Common myeloid progenitor, CD34-positive (primary cell): ENCODE results near the gene SLX4IP.

Experiments
- CTCF ChIA-PET: fragments of 350-600 bp; sonication (Branson Sonifier 250); formaldehyde crosslinking; loops from one replicate; lab custom pipeline; 2021; ENCODE audit warnings: antibody characterized with exemption; lab: Charles Lee
- POLR2A ChIA-PET: fragments of 350-600 bp; sonication (Branson Sonifier 250); formaldehyde crosslinking; loops from one replicate; lab custom pipeline; 2021; ENCODE audit warnings: antibody characterized with exemption; lab: Charles Lee
- DNase-seq, 3 donors: peaks; one replicate each; pipeline versions ENCODE4 v3.0.0 to v3.0.0-alpha.2; 2013
- H3K27ac ChIP-seq, 2 experiments: 1 replicate in 1 of 2; 2 replicates in 1 of 2; pipeline ENCODE4 v1.7.0; 2013; ENCODE audit warnings: inconsistent platforms in 2 of 2, low read length in 2 of 2, mild to moderate bottlenecking in 2 of 2, low read depth in 1 of 2, moderate library complexity in 1 of 2; ENCODE audit not compliant: severe bottlenecking in 2 of 2, insufficient read depth in 1 of 2, poor library complexity in 1 of 2
- H3K27me3 ChIP-seq, 5 experiments: replicated peaks in 2 of 5; 1 replicate in 3 of 5; 2 replicates in 2 of 5; pipeline versions ENCODE4 v1.6.1 to v1.7.0; 2013; ENCODE audit warnings: low read length in 4 of 5, mild to moderate bottlenecking in 2 of 5, moderate library complexity in 2 of 5, inconsistent platforms in 1 of 5; ENCODE audit not compliant: insufficient read depth in 5 of 5, control insufficient read depth in 4 of 5
- H3K36me3 ChIP-seq, 4 experiments: 1 replicate in 2 of 4; 2 replicates in 2 of 4; pipeline versions ENCODE4 v1.6.1 to v1.7.0; 2013; ENCODE audit warnings: low read length in 3 of 4, control low read depth in 1 of 4, mild to moderate bottlenecking in 1 of 4; ENCODE audit not compliant: control insufficient read depth in 4 of 4, insufficient read depth in 4 of 4
- H3K4me1 ChIP-seq, 4 experiments: 1 replicate in 3 of 4; 2 replicates in 1 of 4; pipeline versions ENCODE4 v1.6.1 to v1.7.1; 2013; ENCODE audit warnings: low read length in 3 of 4, mild to moderate bottlenecking in 3 of 4, control low read depth in 1 of 4, inconsistent platforms in 1 of 4, moderate library complexity in 1 of 4; ENCODE audit not compliant: control insufficient read depth in 4 of 4, insufficient read depth in 4 of 4; ENCODE audit errors: control extremely low read depth in 1 of 4
- H3K4me3 ChIP-seq, 7 experiments: 1 replicate in 4 of 7; 2 replicates in 3 of 7; pipeline versions ENCODE4 v1.5.1 to v1.7.0; 2013; ENCODE audit warnings: mild to moderate bottlenecking in 7 of 7, low read length in 6 of 7, moderate library complexity in 6 of 7, inconsistent platforms in 2 of 7, low read depth in 2 of 7, control low read depth in 1 of 7; ENCODE audit not compliant: insufficient read depth in 4 of 7, control insufficient read depth in 1 of 7; ENCODE audit errors: extremely low read depth in 1 of 7
- H3K9me3 ChIP-seq, 5 experiments: 1 replicate in 4 of 5; 2 replicates in 1 of 5; pipeline versions ENCODE4 v1.6.1 to v1.7.1; 2013; ENCODE audit warnings: low read length in 4 of 5, mild to moderate bottlenecking in 2 of 5, inconsistent platforms in 1 of 5, low read depth in 1 of 5, moderate library complexity in 1 of 5; ENCODE audit not compliant: control insufficient read depth in 4 of 5, insufficient read depth in 2 of 5; ENCODE audit errors: control extremely low read depth in 1 of 5
- WGBS: methylation state at CpG from one replicate; pipeline ENCODE4 v1.1.5; 2013; ENCODE audit not compliant: insufficient coverage; 5-methylcytosine and 5-hydroxymethylcytosine counted together

SLX4IP gene

DNA sequence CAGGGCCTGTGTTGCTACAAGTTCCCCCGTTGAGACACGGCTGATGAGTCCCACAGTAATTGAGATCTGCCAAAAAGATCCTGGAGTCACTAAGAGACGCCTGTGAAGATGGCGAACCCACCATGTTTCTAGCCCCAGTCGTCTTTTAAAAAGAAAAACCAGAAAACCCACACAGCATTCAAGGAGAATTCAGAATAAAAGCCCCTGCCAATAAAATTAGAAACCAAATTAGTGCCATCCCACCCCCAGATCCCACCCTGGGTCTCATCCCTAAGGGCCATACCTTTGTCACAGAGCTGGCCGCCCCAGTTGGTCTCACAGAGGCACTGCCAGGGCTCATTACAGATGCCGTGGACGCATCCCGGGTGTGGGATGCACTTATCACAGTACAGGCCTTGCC is 217.1 kb downstream of the SLX4IP start:
- H3K27ac ChIP-seq = no peak overlapping the region
- POLR2A ChIA-PET = no interaction called here
- CTCF ChIA-PET = no interaction called here
- DNase-seq = no peak
- whole genome bisulfite sequencing = 96% methylated on average over 9 of the region's 9 CpGs
- H3K27me3 ChIP-seq = no peaks in the 10 kb centered on the region
- H3K9me3 ChIP-seq = no peaks in the 10 kb centered on the region
- H3K4me3 ChIP-seq = no peak overlapping the region
- H3K4me1 ChIP-seq = peaks cover 0 to 13% (median 5%) of the 10 kb centered on the region in 4 experiments
- peaks cover 0 to 53% (median 12%) of the 10 kb centered on the region in 4 experiments for H3K36me3 ChIP-seq

GRCh38 chr20:10652660-10653261 is 217.7 kb downstream of the SLX4IP start:
- WGBS = 85% methylated on average over 8 of the region's 9 CpGs
- no peak overlapping the region for H3K4me3 ChIP-seq
- no peak overlapping the region for H3K27ac ChIP-seq
- no peaks in the 10 kb centered on the region for H3K9me3 ChIP-seq
- DNase-seq = no peak
- H3K27me3 ChIP-seq = no peaks in the 10 kb centered on the region
- H3K4me1 ChIP-seq = peaks cover 0 to 13% (median 5%) of the 10 kb centered on the region in 4 experiments
- ChIA-PET POLR2A (no interaction called here), CTCF (no interaction called here)
- H3K36me3 ChIP-seq = peaks cover 0 to 52% (median 11%) of the 10 kb centered on the region in 4 experiments

DNA sequence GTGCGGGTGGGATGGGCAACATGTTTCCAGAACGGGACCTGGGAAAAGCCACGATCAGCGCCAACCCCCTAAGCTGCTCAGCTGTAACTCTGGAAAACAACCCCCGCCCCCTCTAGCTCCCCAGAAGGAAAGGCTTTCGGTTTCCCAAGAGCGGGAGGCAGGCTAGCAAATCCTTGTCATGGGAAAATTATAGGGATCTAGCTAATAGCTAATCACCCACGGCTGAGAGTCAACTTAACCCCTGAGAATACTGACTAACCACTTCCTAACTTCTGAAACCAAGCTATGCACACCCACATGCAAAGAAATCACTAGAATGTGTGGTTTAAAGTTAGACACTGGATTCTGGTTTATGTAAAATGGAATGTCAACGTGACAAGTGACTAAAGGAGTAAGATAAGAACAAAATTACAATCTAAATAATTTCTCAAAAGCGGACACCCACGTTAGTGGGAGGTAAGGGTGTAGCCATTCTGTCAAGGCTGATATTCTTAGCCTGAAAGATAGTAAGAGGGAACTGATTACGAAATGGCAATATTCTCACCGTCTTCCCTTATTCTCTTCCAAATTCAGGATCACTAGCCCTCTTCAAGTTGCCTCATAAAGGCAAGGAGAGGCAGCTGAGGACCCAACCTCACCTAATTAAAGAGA is 218.6 kb downstream of the SLX4IP start:
- CTCF ChIA-PET = no interaction called here
- Histone ChIP-seq H3K9me3 (no peaks in the 10 kb centered on the region), H3K4me3 (no peak overlapping the region), H3K27ac (no peak overlapping the region), H3K4me1 (peaks cover 0 to 13% (median 5%) of the 10 kb centered on the region in 4 experiments), H3K27me3 (no peaks in the 10 kb centered on the region), H3K36me3 (peaks cover 0 to 50% (median 6%) of the 10 kb centered on the region in 4 experiments)
- DNase-seq = no peak
- 100% methylated on average over 4 of the region's 13 CpGs for WGBS
- POLR2A ChIA-PET = no interaction called here

- no peak for DNase-seq
- POLR2A ChIA-PET = no interaction called here
- Histone ChIP-seq H3K9me3 (no peaks in the 10 kb centered on the region), H3K4me3 (no peak overlapping the region), H3K27ac (no peak overlapping the region), H3K36me3 (peaks cover 0 to 47% (median 4%) of the 10 kb centered on the region in 4 experiments), H3K27me3 (no peaks in the 10 kb centered on the region), H3K4me1 (peaks cover 0 to 13% (median 5%) of the 10 kb centered on the region in 4 experiments)
- CTCF ChIA-PET = no interaction called here
These were observed 219.1 kb downstream of the SLX4IP start for GRCh38 chr20:10654250-10654610.

GRCh38 chr20:10654630-10655029 is 219.5 kb downstream of the SLX4IP start:
- 94% methylated on average over 4 of the region's 7 CpGs for WGBS
- H3K36me3 ChIP-seq = peaks cover 0 to 43% (median 2%) of the 10 kb centered on the region in 4 experiments
- ChIA-PET CTCF (no interaction called here), POLR2A (no interaction called here)
- H3K27ac ChIP-seq = no peak overlapping the region
- peaks cover 0 to 13% (median 5%) of the 10 kb centered on the region in 4 experiments for H3K4me1 ChIP-seq
- H3K4me3 ChIP-seq = no peak overlapping the region
- DNase-seq = no peak
- H3K9me3 ChIP-seq = no peaks in the 10 kb centered on the region
- H3K27me3 ChIP-seq = no peaks in the 10 kb centered on the region

GRCh38 chr20:10655720-10656669 is 220.9 kb downstream of the SLX4IP start:
- POLR2A ChIA-PET = interaction anchor here (0.6 kb wide), 1 partner anchor 1220 kb away, joined by 3 read pairs; no protein-coding TSS in a partner anchor
- H3K27me3 ChIP-seq = no peaks in the 10 kb centered on the region
- no peak overlapping the region for H3K27ac ChIP-seq
- peaks cover 0 to 8% (median 3%) of the 10 kb centered on the region in 4 experiments for H3K4me1 ChIP-seq
- no peak for DNase-seq
- CTCF ChIA-PET = no interaction called here
- peaks cover 0 to 42% (median 0%) of the 10 kb centered on the region in 4 experiments for H3K36me3 ChIP-seq
- no peak overlapping the region for H3K4me3 ChIP-seq
- no peaks in the 10 kb centered on the region for H3K9me3 ChIP-seq
- 98% methylated on average over 9 of the region's 15 CpGs for WGBS
